Tibial nerve (tissue), 3 donors: ENCODE measurements around the gene CSE1L.

ENCODE experiments used
- CTCF ChIP-seq, 5 experiments: fragments of 200-600 bp in 3 of 5; fragments of 450-650 bp in 2 of 5; sonication (generic) in 3 of 5; IDR thresholded peaks; one replicate each; pipeline ENCODE4 v1.5.1; 2016 to 2019; ENCODE audit warnings: antibody characterized with exemption in 5 of 5, mild to moderate bottlenecking in 3 of 5, moderate library complexity in 2 of 5
- POLR2A ChIP-seq, 2 donors: fragments of 450-650 bp; IDR thresholded peaks; one replicate each; pipeline ENCODE4 v1.6.1; 2017; ENCODE audit warnings: antibody characterized with exemption in 2 of 2, mild to moderate bottlenecking in 2 of 2, moderate library complexity in 2 of 2

DNA sequence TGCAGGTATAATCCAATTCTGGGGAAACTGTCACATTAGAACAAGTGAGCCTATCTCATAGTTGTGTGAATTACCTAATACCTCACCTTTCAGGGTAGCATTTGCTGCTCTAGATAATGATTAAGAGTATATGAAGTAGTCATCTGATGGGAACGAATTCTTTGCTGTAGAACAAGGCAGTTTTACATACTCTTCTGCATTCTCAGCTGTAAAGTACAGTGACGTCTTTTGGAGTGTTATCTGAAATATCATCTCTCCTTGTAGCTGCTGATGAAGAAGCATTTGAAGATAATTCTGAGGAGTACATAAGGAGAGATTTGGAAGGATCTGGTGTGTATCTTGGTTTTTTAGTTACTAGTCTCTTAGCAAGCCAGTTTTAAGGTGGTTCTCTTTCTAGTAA is 28.4 kb downstream of the CSE1L start:
- TF ChIP-seq POLR2A (IDR thresholded peaks at IDR 0.05) (no peak), CTCF (IDR thresholded peaks at IDR 0.05) (no peak)
